ENCODE results near the gene LRRC61.
"Not testable (repeated sequence)": the region's sequence is repeated elsewhere in the genome, so short reads cannot be mapped to it uniquely, and the experiment has no call there.

LRRC61 gene

DNA sequence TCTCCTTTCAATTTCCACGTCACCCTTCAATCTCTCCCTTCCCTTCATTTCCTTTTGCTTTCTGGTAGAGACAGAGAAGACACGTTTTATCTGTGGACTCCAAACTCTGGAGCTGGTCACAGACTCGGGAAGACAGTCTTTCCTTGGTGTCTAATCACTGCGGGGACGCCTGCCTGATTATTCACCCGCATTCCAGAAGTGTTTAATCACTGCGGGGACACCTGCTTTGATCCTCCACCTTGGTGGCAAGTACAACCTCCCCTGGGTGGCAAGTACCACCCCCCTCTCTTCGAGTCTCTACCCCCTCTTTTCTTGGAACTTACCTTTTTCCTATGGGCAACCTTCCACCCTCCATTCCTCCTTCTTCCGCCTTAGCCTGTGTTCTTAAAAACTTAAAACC, 15.3 kb upstream of the LRRC61 start:
- no peak for DNase-seq (ENCODE audit: low read depth)

DNA sequence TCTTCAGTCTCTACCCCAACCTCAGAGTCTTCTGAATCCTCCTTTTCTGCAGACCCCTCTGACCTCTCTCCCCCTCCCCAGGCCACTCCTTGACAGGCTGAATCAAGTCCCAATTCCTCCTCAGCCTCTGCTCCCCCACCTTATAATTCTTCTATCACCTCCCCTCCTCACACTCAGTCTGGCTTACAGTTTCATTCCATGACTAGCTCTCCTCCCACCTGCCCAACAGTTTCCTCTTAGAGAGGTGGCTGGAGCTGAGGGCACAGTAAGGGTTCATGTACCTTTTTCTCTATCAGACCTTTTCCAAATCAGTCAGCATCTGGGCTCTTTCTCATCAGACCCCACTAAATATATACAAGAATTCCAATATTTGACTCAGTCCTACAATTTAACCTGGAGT, 14.6 kb upstream of the LRRC61 start:
- no peak for DNase-seq (ENCODE audit: low read depth)

DNA sequence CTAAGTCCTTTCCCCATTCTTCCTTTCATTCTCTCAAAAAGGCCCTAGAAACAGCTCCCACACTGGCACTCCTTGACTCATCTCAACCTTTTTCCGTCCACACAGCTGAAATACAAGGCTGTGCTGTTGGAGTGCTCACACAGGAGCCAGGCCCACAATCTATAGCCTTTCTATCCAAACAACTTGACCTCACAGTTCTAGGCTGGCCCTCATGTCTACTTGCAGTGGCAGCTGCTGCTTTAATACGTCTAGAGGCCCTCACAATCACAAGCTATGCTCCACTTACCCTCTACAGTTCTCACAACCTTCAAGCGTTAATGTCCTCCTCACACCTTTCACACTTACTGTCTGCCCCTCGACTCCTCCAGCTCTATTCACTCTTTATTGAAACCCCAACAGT, 12.0 kb upstream of the LRRC61 start:
- DNase-seq (ENCODE audit: low read depth) = no peak

DNA sequence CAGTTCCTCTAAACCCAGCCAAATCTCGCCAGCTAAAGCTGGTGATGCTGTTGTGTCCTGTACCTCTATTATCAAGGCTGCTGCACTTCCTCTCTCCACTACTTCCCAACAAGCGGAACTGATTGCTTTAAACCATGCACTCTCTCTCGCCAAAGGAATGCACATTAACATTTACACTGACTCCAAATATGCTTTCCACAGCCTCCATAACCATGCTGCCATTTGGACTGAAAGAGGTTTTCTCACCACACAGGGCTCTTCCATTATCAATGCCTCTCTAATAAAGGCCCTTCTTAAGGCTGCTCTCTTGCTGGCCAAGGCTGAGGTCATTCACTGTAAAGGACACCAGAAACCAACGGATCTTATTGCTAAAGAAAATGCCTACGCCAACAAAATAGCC, 11.4 kb upstream of the LRRC61 start:
- no peak for DNase-seq (ENCODE audit: low read depth)

DNA sequence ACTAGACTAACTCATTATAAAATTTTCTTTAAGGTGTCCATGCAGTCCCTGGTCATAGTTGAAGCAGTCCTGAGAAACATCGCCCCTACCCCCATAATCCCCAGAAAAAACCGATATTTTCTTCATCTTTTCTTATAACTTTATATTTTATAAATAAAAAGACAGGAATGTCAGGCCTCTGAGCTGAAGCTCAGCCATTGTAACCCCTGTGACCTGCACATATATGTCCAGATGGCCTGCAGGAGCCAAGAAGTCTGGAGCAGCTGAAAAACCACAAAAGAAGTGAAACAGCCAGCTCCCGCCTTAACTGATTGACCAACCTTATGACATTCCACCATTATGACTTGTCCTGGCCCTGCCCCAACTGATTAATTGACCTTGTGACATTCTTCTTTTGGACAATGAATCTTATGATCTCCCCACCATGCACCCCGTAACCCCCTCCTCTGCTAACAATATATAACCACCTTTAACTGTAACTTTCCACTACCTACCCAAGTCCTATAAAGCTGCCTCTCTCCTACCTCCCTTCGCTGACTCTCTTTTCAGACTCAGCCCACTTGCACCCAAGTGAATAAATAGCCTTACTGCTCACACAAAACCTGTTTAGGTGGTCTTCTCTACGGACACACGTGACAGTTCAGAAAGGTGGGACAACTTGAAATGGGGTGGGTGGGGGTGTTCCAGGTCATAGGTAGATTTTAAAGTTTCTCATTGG, 10.3 kb upstream of the LRRC61 start:
- peak; percentile 9 for DNase-seq (ENCODE audit: low read depth)

DNA sequence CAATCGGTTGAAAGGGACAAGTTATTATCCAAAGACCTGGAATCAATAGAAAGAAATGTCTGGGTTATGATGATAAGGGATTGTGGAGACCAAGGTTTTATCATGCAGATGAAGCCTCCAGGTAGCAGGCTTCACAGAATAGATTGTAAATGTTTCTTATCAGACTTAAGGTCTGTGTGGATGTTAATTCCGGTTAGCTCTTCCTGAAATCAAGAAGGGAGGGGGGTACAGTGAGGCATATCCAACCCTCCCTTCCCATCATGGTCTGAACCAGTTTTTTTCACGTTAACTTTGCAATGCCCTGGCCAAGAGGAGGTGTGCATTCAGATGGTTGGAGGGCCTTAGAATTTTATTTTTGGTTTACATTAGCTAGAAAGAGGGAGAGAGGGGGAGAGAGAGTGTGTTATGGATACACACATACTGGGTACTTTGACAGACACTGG, 9.8 kb upstream of the LRRC61 start:
- DNase-seq (ENCODE audit: low read depth) = no peak

DNA sequence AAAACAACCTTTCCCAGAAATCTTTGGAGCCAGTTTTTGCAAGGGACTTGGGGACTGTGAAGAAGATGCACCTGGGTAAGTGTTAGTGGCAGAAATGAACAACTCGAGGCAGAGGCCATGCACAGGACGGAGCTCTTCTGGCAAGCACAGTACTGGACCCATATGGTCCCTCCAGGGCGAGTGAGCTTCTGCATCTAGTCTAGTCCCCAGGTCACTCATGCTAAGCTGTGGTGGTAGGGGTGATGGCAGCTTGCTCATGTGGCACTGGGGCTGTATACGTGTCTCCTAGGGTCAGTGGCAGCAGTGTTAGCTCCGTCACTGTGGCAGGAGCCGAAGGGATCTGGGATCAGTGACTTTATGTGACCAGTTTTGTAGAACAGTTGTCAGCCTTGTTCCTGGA, 9.3 kb upstream of the LRRC61 start:
- no peak for DNase-seq (ENCODE audit: low read depth)

DNA sequence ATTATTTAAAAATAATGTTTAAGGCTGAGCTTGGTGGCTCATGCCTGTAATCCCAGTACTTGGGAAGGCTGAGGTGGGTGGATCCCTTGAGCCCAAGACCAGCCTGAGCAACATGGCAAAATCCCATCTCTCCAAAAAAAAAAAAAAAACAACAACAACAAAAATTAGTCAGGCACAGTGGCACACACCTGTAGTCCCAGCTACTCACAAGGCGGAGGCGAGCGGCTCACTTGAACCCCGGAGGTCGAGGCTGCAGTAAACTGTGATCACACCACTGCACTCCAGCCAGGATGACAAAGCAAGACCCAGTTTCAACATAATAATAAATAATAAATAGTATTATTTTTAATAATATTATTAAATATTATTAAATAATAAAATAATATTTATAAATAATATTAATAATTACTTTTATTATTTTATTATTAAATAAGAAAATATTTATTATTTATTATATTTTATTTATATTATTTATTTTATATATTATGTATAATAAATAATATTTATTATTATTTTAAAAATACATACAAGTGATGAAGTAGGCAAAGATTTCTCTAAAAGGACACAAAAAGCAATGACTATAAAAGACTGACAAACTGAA, 8.4 kb upstream of the LRRC61 start:
- no peak for DNase-seq (ENCODE audit: low read depth)

DNA sequence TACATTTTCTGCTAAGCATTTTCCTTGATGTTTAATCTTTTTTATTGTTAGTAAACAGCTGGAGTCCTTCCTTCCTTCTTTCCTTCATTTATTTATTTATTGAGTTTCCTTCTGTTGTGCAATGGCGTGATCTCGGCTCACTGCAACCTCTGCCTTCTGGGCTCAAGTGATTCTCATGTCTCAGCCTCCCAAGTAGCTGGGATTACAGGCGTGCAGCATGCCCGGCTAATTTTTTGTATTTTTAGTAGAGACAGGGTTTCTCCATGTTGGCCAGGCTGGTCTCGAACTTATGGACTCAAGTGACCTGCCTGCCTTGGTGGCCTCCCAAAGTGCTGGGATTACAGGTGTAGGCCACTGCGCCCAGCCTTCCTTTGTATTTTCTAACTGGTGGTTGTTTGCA, 6.2 kb upstream of the LRRC61 start:
- DNase-seq (ENCODE audit: low read depth) = not testable (repeated sequence)

DNA sequence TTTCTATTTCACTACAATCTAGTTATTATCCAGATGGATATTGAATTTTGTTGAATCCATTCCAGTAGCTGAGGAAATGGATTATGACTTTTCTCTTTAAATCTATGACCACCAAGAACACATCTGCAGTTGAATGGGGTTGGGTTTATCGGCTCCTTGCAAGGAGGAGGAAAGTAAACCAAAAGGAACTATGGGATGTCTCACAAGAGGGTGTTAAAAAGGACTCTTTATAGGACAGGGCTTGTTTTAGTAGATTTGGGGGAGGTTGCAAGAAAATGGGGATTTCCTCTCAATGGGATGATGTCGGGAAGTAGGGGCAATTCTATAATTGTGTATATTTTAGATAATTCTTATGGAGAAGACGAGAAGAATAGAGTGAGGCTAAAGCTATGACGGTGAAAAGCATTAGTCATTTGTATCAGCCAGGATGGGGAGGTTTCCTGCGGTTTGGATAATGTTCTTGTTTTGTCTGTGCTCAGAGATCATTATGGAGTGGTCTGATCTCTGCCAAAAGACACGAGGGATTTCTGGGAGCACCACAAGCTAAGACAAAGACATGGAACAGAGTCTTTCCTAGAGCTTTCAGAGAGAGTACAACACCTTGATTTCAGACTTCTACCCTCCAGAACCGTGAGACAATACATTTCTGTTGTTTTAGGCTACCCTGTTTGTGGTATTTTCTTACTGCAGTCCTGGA, 5.3 kb upstream of the LRRC61 start:
- peak; percentile 52 for DNase-seq (ENCODE audit: low read depth)

DNA sequence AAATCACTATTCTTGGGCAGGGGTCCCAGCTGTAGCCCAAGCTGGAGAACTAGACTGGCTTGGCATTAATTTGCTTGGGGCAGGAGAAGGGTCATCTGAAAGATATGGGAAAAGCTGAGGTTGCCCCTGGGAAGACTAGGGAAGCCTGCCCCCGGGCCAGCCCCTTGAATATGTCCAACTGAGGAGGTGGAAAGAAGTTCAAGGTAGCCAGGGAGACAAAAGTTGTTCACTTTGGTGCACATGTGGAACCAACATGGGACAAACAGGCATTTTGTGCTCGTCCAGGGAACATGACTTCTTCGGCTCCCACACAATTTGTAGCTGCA, 1.4 kb upstream of the LRRC61 start:
- no peak for DNase-seq (ENCODE audit: low read depth)

DNA sequence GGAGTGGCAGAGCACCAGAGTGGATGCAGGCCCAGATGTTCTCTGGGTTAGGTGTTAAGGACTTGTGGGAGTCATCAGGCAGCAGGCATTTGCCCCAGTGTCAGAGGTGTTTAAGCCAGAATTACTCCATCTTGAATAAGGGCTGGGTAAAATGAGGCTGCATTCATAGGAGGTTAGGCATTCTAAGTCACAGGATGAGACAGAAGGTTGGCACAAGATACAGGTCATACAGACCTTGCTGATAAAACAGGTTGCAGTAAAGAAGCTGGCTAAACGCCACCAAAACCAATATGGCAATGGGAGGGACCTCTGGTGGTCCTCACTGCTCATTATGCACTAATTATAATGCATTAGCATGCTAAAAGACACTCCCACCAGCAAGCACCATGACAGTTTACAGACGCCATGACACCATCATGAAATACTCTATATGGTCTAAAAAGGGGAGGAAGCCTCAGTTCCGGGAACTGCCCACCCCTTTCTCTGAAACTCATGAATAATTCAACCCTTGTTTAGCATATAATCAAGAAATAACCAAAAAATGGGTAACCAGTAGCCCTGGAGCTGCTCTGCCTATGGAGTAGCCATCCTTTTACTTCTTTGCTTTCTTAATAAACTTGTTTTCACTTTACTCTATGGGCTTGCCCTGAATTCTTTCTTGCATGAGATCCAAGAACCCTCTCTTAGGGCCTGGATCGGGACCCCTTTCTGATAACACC, 882 bp upstream of the LRRC61 start:
- DNase-seq (ENCODE audit: low read depth) = no peak

DNA sequence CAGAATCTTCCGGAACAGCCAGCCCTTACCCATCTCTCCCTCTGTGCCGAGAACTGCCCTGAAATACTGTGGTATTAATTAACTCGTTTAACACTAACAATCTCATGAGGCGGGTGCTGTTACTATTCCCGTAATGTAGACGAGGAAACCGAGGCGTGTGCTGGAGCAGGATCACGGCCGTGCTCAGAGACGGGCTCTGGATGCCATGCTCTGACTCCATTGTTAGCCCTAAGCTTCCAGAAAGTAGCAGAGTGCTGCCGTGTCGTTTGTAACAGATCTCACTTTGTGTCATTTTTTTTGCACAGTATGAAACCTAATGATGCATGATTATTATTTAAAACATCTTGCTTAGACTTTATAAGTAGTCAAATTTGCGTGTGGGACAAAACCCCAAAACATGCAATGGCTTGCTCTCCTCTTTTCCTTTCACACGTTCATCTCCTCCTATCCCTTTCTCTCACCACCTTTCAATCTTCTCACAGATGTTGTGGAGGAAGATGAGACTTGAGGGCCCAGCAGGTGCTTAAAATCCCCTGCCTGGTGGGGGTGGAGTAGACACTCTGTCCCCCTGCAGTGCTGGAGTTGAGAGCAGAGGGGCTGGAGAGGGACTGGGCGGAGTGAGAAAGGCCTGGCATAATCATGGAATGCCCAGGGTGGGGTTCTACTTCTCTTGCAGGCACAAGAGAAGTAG, 672 bp downstream of the LRRC61 start:
- no peak for DNase-seq (ENCODE audit: low read depth)

DNA sequence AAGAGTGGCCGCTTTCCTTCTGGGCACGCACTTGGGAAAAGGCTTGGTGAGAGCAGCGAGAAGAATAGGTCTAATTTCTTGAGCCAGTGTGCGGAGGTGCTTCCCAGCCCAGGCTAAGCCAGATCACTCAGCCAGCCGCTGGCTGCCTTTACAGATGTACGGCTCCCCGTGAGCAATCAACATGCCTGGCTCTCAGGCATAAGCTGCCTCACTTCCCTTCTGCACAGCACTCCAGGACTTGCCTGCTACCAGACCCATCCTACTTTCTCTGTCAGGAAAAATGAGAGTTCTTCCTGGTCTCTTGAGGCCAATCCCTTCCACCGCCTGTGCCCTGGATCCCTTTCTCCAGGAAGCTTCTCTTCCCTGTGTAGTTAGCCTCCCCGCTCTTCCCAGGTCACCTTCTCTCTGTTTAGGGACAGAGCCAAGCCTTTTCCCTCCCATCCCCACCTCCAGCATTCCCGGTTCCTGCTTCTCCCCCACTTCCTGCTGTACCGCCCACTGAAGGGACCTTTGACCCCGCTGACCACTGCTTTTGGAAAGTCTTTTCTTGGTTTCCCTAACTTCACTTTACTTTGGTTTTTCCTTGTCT, 1.3 kb downstream of the LRRC61 start:
- DNase-seq (ENCODE audit: low read depth) = no peak

DNA sequence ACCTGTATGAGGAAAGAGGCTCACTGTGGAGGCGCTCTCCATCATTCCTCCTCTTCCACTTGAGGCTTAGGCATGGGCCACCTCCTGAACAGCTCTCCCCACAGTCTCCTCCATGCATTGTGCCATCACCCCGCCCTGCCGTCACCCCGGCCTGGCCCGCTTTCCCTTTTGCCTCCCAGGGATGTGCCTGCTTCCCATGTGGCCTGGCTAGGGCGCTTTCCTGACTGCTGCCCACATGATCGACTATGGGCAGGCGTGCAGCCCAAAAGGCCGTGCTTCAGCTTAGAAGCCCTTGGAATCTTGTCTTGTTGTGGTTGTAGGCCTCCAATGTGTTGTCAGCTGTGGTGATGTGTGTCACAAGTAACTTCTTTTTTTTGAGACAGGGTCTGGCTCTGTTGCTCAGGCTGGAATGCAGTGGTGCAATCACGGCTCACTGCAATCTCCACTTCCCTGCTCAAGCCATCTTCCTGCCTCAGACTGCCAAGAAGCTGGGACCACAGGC, 2.0 kb downstream of the LRRC61 start:
- DNase-seq (ENCODE audit: low read depth) = no peak

DNA sequence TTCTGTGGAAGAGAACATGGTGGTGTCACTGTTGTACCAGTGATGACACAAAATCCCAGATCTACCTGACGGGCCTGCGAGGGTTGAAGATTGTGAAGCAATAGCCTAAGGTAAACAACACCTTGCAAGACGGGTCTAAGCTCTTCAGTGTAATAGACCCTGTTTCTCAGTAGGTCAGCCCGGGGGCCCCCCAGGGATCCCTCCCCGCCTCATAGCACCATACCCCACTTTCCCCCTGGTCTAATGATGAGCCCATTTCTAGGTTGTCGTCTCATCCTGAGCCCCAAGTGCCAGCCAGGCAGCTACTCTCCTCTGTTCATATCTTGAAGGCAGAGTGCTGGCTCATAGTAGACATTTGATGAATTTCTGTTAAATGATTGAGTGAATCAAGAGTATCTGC, 2.7 kb downstream of the LRRC61 start:
- DNase-seq (ENCODE audit: low read depth) = no peak

DNA sequence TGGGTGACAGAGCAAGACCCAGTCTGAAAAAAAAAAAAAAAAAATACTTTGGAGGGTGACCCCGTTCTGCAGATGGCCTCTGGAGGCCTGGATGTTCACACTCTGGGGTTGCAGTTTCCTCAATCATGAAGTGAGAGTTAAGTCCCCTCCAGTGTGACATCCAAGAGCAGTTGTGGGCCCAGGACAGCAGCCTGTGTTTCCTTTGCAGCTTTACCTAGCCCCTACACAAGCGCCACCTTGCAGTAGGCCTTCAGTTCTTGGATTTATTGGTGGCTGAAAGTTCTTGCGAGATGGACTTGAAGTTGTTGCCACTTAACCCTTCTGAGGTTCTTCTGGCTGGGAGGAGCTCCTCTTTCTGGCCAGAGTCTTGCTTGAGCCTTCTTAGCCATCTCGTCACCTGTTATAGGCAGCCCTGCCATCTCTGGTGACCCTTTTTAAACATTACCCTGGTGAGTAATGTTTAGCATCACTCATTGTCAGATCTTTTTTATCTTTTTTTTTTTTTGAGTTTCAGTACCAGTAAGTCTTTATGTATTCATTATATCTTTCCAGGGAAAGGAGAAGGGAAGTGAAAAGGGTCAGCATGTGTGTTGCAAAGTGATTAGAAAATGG, 3.6 kb downstream of the LRRC61 start:
- no peak for DNase-seq (ENCODE audit: low read depth)

DNA sequence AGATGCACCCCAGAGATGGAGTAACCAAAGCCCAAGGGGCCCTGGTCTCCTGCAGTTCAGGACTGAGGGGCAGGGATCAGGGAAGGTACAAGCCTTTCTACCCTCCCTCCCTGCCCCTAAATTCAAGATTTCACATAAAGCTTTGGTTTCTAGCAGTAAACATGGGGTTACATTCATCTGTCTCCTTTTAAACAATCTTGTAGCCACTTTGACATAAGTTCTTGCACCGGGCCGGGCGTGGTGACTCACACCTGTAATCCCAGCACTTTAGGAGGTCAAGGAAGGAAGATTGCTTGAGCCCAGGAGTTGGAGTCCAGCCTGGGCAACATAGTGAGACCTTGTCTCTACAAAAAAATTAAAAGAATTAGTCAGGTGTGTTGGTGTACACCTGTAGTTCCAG, 4.2 kb downstream of the LRRC61 start:
- no peak for DNase-seq (ENCODE audit: low read depth)

DNA sequence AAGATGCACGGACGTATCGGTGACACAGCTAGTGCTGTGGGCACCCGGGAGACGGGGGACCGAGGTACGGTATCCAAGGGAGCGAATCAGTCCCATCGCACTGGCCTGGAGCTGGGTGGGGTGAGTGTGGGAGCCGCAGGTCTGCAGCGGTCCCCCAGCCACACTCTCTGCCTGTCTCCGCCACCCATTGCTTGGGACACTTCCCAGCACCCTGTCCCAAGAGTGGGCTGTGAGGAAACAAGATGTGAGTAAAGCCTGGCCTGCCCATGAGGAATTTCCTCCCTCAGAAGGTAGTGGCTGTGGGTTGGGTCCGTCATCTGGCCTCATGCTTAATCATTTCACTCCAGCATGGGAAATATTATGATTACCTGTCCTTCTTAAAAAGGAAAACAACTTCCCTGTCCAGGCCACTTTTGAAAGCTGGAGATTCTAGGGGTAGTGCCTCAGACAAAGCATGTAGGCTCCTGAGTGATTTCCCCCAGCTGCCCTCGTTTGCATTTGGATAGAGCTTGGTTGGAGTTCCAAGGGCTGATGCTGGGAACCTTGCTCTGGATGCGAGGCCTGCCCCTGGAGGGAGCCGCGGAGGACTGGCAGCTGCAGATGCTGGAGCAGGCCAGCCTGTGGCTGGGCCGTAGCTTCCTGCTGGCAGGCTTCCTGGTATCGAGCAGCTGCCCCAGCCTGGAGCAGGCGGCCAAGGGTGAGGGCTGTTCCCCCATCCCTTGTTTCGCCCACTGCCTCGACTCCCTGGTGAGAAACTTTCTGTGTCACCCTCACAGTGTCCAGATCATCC, 6.4 kb downstream of the LRRC61 start:
- no peak for DNase-seq (ENCODE audit: low read depth)

DNA sequence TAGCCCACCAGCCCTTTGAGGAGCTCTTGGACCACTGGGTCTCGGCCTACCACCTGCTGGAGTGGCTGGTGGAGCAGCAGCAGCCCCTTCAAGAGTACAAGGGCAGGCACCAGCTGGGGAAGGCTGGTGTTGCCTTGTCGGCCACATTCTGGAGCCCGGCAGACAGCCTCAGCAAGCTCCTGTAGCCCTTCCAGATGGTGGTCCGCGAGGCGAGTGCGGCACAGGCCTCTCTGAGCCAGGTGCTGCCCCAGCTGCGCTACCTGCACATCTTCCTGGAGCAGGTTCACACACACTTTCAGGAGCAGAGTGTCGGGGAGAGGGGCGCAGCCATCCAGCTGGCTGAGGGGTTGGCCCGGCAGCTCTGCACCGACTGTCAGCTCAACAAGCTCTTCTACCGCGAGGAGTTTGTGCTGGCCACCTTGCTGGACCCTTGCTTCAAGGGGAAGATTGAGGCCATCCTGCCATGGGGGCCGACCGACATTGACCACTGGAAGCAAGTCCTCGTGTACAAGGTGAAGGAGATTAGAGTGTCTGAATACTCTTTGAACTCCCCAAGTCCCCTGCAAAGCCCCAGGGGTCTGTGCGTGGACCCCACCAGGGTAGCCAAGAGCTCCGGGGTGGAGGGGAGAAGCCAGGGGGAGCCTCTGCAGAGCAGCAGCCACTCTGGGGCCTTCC, 7.2 kb downstream of the LRRC61 start:
- DNase-seq (ENCODE audit: low read depth) = no peak

All from stromal cell of bone marrow (primary cell).